ENCODE measurements around the gene RPS14. TPM values are rescaled to one million over a fixed set of nuclear protein-coding genes. Genes with fewer than 3 reads are reported as not detected.
A peak's percentile ranks its signal among the peaks of the same experiment; 100 is the strongest.

Gene RPS14
- polyA plus RNA-seq, 1 donor (not counting 4 experiments of a cell fraction or from before 2014, with no cell fraction given), result 3,540 TPM

DNA sequence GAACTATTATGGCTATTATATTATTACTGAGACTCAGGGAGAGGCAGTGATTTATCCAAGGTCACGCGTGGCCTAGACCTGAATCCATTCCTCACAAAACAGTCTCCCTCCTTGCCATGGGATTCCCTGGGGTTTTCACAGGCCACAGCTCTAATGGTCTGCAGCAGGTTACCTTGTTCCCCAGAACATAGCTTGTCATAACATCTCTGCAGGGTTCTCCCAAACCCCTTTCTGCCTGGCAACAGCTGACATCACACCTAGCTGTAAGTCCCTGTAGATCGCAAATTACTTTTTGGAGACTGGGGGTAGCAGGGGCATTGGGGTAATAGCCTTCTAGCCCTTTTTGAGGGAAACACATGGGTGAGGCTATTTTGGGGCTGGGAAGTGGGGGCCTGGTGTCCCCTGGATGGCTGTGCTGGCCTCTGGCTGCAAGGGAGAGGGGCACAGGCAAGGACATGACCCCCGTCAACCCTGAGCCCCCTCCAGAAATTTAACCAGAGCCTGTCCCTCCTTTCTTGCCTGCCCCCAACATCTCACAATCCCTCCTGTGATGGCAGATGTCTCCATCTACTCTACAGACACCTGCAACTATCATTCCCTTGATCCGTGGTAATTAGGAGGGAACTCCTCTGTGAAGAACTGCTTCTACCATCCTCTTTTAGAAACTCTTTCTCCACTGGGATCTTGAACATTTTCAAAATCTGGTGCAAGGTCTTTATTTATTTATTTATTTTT lies 38.1 kb downstream of the RPS14 start:
- dilution Hi-C loops (cut with MboI; ENCODE audit: extremely low pct_ligation_motif_present, low sequenced_read_pairs), result no loop called here
- Histone ChIP-seq H4K20me1 (ENCODE audit: control insufficient read depth, extremely low read depth, insufficient read depth, low read length) (no peaks in the 10 kb centered on the region), H3K79me2 (ENCODE audit: control insufficient read depth, insufficient read depth, low read length) (no peaks in the 10 kb centered on the region), H3K9ac (ENCODE audit: control insufficient read depth, extremely low read depth, insufficient read depth, low read length) (no peak overlapping the region), H3K4me2 (ENCODE audit: control insufficient read depth, extremely low read depth, insufficient read depth, low read depth, low read length) (no peak overlapping the region), H3K9me3 (ENCODE audit: control insufficient read depth, low read depth, low read length) (no peaks in the 10 kb centered on the region), H3K4me3 (ENCODE audit: control insufficient read depth in 2 of 3, extremely low read depth in 1 of 3, insufficient read depth in 2 of 3, low read depth in 1 of 3, low read length in 3 of 3) (no peak overlapping the region), H3K27ac (ENCODE audit: control insufficient read depth, insufficient read depth, low read length) (no peak overlapping the region), H3K9me1 (ENCODE audit: control insufficient read depth, extremely low read depth, insufficient read depth, low read length) (no peaks in the 10 kb centered on the region), H2AFZ (ENCODE audit: control insufficient read depth, low read length) (no peak overlapping the region), H3K27me3 (ENCODE audit: control insufficient read depth, extremely low read depth, insufficient read depth, low read length) (no peaks in the 10 kb centered on the region), H3K36me3 (ENCODE audit: control insufficient read depth in 2 of 2, extremely low read depth in 1 of 2, insufficient read depth in 2 of 2, low read length in 2 of 2) (no peaks in the 10 kb centered on the region), H3K4me1 (ENCODE audit: control insufficient read depth, extremely low read depth, insufficient read depth, low read length) (no peaks in the 10 kb centered on the region)
- TF ChIP-seq EZH2 (IDR thresholded peaks at IDR 0.05; ENCODE audit: low read length) (no peak), CTCF (optimal IDR thresholded peaks at IDR 0.05 in 1 of 3, IDR thresholded peaks at IDR 0.05 in 1 of 3, conservative IDR thresholded peaks at IDR 0.05 in 1 of 3; ENCODE audit: extremely low read depth in 1 of 3, insufficient read depth in 2 of 3, low read length in 3 of 3) (no peak)
- FAIRE-seq, result no peak
- DNase-seq (ENCODE audit: low read depth, low spot score), result no peak

- no peaks in the 10 kb centered on the region for H4K20me1 ChIP-seq (ENCODE audit: control insufficient read depth, extremely low read depth, insufficient read depth, low read length)
- dilution Hi-C loops (cut with MboI; ENCODE audit: extremely low pct_ligation_motif_present, low sequenced_read_pairs), result no loop called here
- H3K4me1 ChIP-seq (ENCODE audit: control insufficient read depth, extremely low read depth, insufficient read depth, low read length), result no peaks in the 10 kb centered on the region
- no peak overlapping the region for H3K4me3 ChIP-seq (ENCODE audit: control insufficient read depth in 2 of 3, extremely low read depth in 1 of 3, insufficient read depth in 2 of 3, low read depth in 1 of 3, low read length in 3 of 3)
- no peak overlapping the region for H3K27ac ChIP-seq (ENCODE audit: control insufficient read depth, insufficient read depth, low read length)
- no peaks in the 10 kb centered on the region for H3K27me3 ChIP-seq (ENCODE audit: control insufficient read depth, extremely low read depth, insufficient read depth, low read length)
- no peak for FAIRE-seq
- no peak overlapping the region for H2AFZ ChIP-seq (ENCODE audit: control insufficient read depth, low read length)
- DNase-seq (ENCODE audit: low read depth, low spot score), result peak; percentile 13
- H3K4me2 ChIP-seq (ENCODE audit: control insufficient read depth, extremely low read depth, insufficient read depth, low read depth, low read length), result no peak overlapping the region
- no peaks in the 10 kb centered on the region for H3K79me2 ChIP-seq (ENCODE audit: control insufficient read depth, insufficient read depth, low read length)
- TF ChIP-seq CTCF (optimal IDR thresholded peaks at IDR 0.05 in 1 of 3, IDR thresholded peaks at IDR 0.05 in 1 of 3, conservative IDR thresholded peaks at IDR 0.05 in 1 of 3; ENCODE audit: extremely low read depth in 1 of 3, insufficient read depth in 2 of 3, low read length in 3 of 3) (no peak), EZH2 (IDR thresholded peaks at IDR 0.05; ENCODE audit: low read length) (no peak)
- no peaks in the 10 kb centered on the region for H3K36me3 ChIP-seq (ENCODE audit: control insufficient read depth in 2 of 2, extremely low read depth in 1 of 2, insufficient read depth in 2 of 2, low read length in 2 of 2)
- no peaks in the 10 kb centered on the region for H3K9me3 ChIP-seq (ENCODE audit: control insufficient read depth, low read depth, low read length)
- no peak overlapping the region for H3K9ac ChIP-seq (ENCODE audit: control insufficient read depth, extremely low read depth, insufficient read depth, low read length)
- H3K9me1 ChIP-seq (ENCODE audit: control insufficient read depth, extremely low read depth, insufficient read depth, low read length), result no peaks in the 10 kb centered on the region
Measured at GRCh38 chr5:150410524-150411244, 38.9 kb downstream of the RPS14 start.
